HG03378 (cell line): Measurements from ENCODE around the gene MRPS31.
"Not testable (repeated sequence)": the region's sequence is repeated elsewhere in the genome, so short reads cannot be mapped to it uniquely, and the experiment has no call there.

ENCODE experiments used
- ATAC-seq: cut with Tn5 transposase; IDR thresholded peaks from one replicate; pipeline ENCODE4 v1.9.1; 2021; ENCODE audit warnings: mild to moderate bottlenecking, moderate library complexity; ENCODE audit not compliant: unreplicated experiment

MRPS31 gene

GRCh38 chr13:40764587-40765403 lies 6.2 kb downstream of the MRPS31 start:
- ATAC-seq, result no peak

- ATAC-seq, result no peak
Observed at GRCh38 chr13:40762849-40763248, 8.1 kb downstream of the MRPS31 start.

GRCh38 chr13:40758811-40759210 lies 12.2 kb downstream of the MRPS31 start:
- no peak for ATAC-seq

- no peak for ATAC-seq
Observed at GRCh38 chr13:40756042-40756441, 14.9 kb downstream of the MRPS31 start.

- ATAC-seq, result no peak
Observed at GRCh38 chr13:40755082-40755700, 15.8 kb downstream of the MRPS31 start.

GRCh38 chr13:40749327-40749726 lies 21.7 kb downstream of the MRPS31 start:
- no peak for ATAC-seq

GRCh38 chr13:40735232-40735548 lies 35.8 kb downstream of the MRPS31 start:
- not testable (repeated sequence) for ATAC-seq

- ATAC-seq, result not testable (repeated sequence)
Observed at GRCh38 chr13:40734536-40735231, 36.3 kb downstream of the MRPS31 start.

GRCh38 chr13:40732658-40733057 lies 38.3 kb downstream of the MRPS31 start:
- ATAC-seq, result no peak

- no peak for ATAC-seq
Observed at GRCh38 chr13:40728595-40728994, 42.4 kb downstream of the MRPS31 start.

- ATAC-seq, result not testable (repeated sequence)
Observed at GRCh38 chr13:40714433-40714832, 56.6 kb downstream of the MRPS31 start.

GRCh38 chr13:40706439-40706838 lies 64.6 kb downstream of the MRPS31 start:
- no peak for ATAC-seq

- ATAC-seq, result peak; percentile 62
Observed at GRCh38 chr13:40697711-40698110, 73.3 kb downstream of the MRPS31 start.

GRCh38 chr13:40694426-40694825 lies 76.6 kb downstream of the MRPS31 start:
- no peak for ATAC-seq

- ATAC-seq, result peak; percentile 67
Observed at GRCh38 chr13:40692946-40693345, 78.0 kb downstream of the MRPS31 start.

- no peak for ATAC-seq
Observed at GRCh38 chr13:40688781-40689180, 82.2 kb downstream of the MRPS31 start.

- no peak for ATAC-seq
Observed at GRCh38 chr13:40682449-40683240, 88.3 kb downstream of the MRPS31 start.

- ATAC-seq, result no peak
Observed at GRCh38 chr13:40681341-40682146, 89.4 kb downstream of the MRPS31 start.

- no peak for ATAC-seq
Observed at GRCh38 chr13:40680659-40681323, 90.2 kb downstream of the MRPS31 start.

- ATAC-seq, result no peak
Observed at GRCh38 chr13:40679480-40679985, 91.5 kb downstream of the MRPS31 start.
